Neural progenitor cell (in vitro differentiated cells): ENCODE measurements around the gene TRPM2.

ENCODE experiments used
- EZH2phosphoT487 ChIP-seq: fragments of 200-600 bp; sonication (generic); IDR thresholded peaks from 2 replicates; pipeline ENCODE4 v1.6.1; 2017; ENCODE audit warnings: antibody characterized with exemption
- TF ChIP-seq, protein P1 (sequence below): fragments of 200-600 bp; sonication (generic); IDR thresholded peaks from 2 replicates; pipeline ENCODE4 v1.5.1; 2017; ENCODE audit warnings: antibody characterized with exemption, mild to moderate bottlenecking

DNA sequence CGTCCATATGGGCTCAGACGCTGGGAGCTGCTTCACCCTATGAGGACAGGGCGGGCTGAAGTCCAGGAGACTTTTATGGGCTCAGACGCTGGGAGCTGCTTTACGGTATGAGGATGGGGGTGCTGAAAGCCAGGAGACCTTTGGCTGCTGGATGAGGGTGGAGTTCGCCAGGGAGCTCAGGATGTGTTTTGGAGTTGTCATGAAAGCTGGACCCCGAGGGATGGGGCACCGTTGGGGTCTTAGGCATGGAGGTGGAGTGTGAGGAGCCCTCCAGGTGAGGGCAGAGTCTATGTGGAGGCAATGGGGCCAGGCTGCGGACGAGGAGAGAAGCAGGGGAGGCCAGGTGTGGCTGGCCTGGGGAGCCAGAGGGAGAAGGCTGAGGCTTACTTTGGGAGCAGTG, 27.5 kb downstream of the TRPM2 start:
- TF ChIP-seq, protein P1, sequence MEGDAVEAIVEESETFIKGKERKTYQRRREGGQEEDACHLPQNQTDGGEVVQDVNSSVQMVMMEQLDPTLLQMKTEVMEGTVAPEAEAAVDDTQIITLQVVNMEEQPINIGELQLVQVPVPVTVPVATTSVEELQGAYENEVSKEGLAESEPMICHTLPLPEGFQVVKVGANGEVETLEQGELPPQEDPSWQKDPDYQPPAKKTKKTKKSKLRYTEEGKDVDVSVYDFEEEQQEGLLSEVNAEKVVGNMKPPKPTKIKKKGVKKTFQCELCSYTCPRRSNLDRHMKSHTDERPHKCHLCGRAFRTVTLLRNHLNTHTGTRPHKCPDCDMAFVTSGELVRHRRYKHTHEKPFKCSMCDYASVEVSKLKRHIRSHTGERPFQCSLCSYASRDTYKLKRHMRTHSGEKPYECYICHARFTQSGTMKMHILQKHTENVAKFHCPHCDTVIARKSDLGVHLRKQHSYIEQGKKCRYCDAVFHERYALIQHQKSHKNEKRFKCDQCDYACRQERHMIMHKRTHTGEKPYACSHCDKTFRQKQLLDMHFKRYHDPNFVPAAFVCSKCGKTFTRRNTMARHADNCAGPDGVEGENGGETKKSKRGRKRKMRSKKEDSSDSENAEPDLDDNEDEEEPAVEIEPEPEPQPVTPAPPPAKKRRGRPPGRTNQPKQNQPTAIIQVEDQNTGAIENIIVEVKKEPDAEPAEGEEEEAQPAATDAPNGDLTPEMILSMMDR, result no peak
- no peak for TF ChIP-seq EZH2phosphoT487
